Neural progenitor cell (in vitro differentiated cells): ENCODE data around the gene GTF3C2. TPM values are rescaled to one million over a fixed set of nuclear protein-coding genes. Genes with fewer than 3 reads are reported as not detected.
"Not testable (repeated sequence)": the region's sequence is repeated elsewhere in the genome, so short reads cannot be mapped to it uniquely, and the experiment has no call there.

ENCODE experiments used
- DNase-seq: peaks from one replicate; pipeline ENCODE4 v3.0.0-alpha.2; 2016; ENCODE audit warnings: low spot score
- H2AFZ ChIP-seq: fragments of 200-600 bp; sonication (generic); replicated peaks from 2 replicates; pipeline ENCODE4 v1.6.1; 2016; ENCODE audit warnings: antibody characterized with exemption
- H3F3A ChIP-seq: fragments of 200-600 bp; sonication (generic); 2 replicates; pipeline ENCODE4 v1.6.1; 2016; ENCODE audit warnings: antibody characterized with exemption, low read depth
- H3K27ac ChIP-seq: fragments of 200-600 bp; sonication (generic); 2 replicates; pipeline ENCODE4 v1.5.1; 2016; ENCODE audit warnings: mild to moderate bottlenecking
- H3K27me3 ChIP-seq: fragments of 200-600 bp; sonication (generic); 2 replicates; pipeline ENCODE4 v1.6.1; 2016; ENCODE audit warnings: mild to moderate bottlenecking, moderate library complexity
- H3K36me3 ChIP-seq: fragments of 200-600 bp; sonication (generic); 2 replicates; pipeline ENCODE4 v1.5.1; 2016
- H3K4me1 ChIP-seq: fragments of 200-600 bp; sonication (generic); 2 replicates; pipeline ENCODE4 v1.6.1; 2016; ENCODE audit warnings: mixed run types
- H3K4me2 ChIP-seq: fragments of 200-600 bp; sonication (generic); 2 replicates; pipeline ENCODE4 v1.6.1; 2016
- H3K4me3 ChIP-seq: fragments of 200-600 bp; sonication (generic); 2 replicates; pipeline ENCODE4 v1.5.1; 2016
- H3K79me2 ChIP-seq: fragments of 200-600 bp; sonication (generic); 2 replicates; pipeline ENCODE4 v1.6.1; 2016; ENCODE audit warnings: low read depth
- H3K9ac ChIP-seq: fragments of 200-600 bp; sonication (generic); 2 replicates; pipeline ENCODE4 v1.6.1; 2016
- H3K9me3 ChIP-seq: fragments of 200-600 bp; sonication (generic); 2 replicates; pipeline ENCODE4 v1.5.1; 2016; ENCODE audit warnings: low read depth
- H4K20me1 ChIP-seq: fragments of 200-600 bp; sonication (generic); 2 replicates; pipeline ENCODE4 v1.6.1; 2016; ENCODE audit warnings: low read depth
- H3K27ac Mint-ChIP-seq: 3 replicates; pipeline ENCODE4 v1.8.0; 2021; ENCODE audit warnings: mixed read lengths
- H3K27me3 Mint-ChIP-seq: 2 replicates; pipeline ENCODE4 v1.8.0; 2022; ENCODE audit warnings: low read depth, mild to moderate bottlenecking, inconsistent platforms, moderate library complexity, mixed read lengths; ENCODE audit not compliant: insufficient read depth
- H3K36me3 Mint-ChIP-seq: 3 replicates; pipeline ENCODE4 v1.8.0; 2021; ENCODE audit warnings: mixed read lengths
- H3K4me1 Mint-ChIP-seq: 3 replicates; pipeline ENCODE4 v1.8.0; 2021; ENCODE audit warnings: mixed read lengths
- H3K4me3 Mint-ChIP-seq: 3 replicates; pipeline ENCODE4 v1.8.0; 2021; ENCODE audit warnings: mild to moderate bottlenecking, moderate library complexity, mixed read lengths
- H3K9me3 Mint-ChIP-seq: 3 replicates; pipeline ENCODE4 v1.8.0; 2020; ENCODE audit warnings: mixed read lengths
- CTCF ChIP-seq: fragments of 200-600 bp; sonication (generic); IDR thresholded peaks from 2 replicates; pipeline ENCODE4 v1.5.1; 2017; ENCODE audit warnings: antibody characterized with exemption, mild to moderate bottlenecking
- EZH2 ChIP-seq: fragments of 200-600 bp; sonication (generic); IDR thresholded peaks from 2 replicates; pipeline ENCODE4 v1.6.1; 2017; ENCODE audit warnings: antibody characterized with exemption, mild to moderate bottlenecking, moderate library complexity
- EZH2phosphoT487 ChIP-seq: fragments of 200-600 bp; sonication (generic); IDR thresholded peaks from 2 replicates; pipeline ENCODE4 v1.6.1; 2017; ENCODE audit warnings: antibody characterized with exemption
- total RNA-seq: library from RNA; depleted of rRNA; stranded (reverse); fragments of >200 nt; gene quantifications from 2 replicates; pipeline ENCODE4 v1.2.3, GENCODE V29; 2015; ENCODE audit warnings: low replicate concordance

The GTF3C2 gene
- total RNA-seq, 1 donor from 2014 or later, result 57.3 TPM

- TF ChIP-seq EZH2 (no peak), CTCF (no peak), EZH2phosphoT487 (no peak)
- H2AFZ ChIP-seq, result peak within 1 kb of the TSS; percentile 89
- H3K9me3 Mint-ChIP-seq, result no peaks in the 10 kb centered on the region
Measured at GRCh38 chr2:27322766-27323595, 33.6 kb downstream of the GTF3C2 start, which contains the start of gene MPV17. MPV17 (minus strand) TSS chr2:27323097; CDS start chr2:27322517, 580 bp downstream.

GRCh38 chr2:27322301-27322765 is 34.2 kb downstream of the GTF3C2 start:
- Mint-ChIP-seq H3K4me1 (peaks cover 9% of the 10 kb centered on the region), H3K9me3 (no peaks in the 10 kb centered on the region), H3K27me3 (peaks cover 6% of the 10 kb centered on the region), H3K27ac (no peak overlapping the region), H3K4me3 (peak overlapping the region; percentile 95), H3K36me3 (peaks cover 11% of the 10 kb centered on the region)
- Histone ChIP-seq H3K4me1 (no peaks in the 10 kb centered on the region), H3K27me3 (no peaks in the 10 kb centered on the region), H3F3A (peaks cover 26% of the 10 kb centered on the region), H4K20me1 (no peaks in the 10 kb centered on the region), H3K4me3 (peak overlapping the region; percentile 80), H3K36me3 (no peaks in the 10 kb centered on the region), H3K27ac (no peak overlapping the region), H3K9ac (peak overlapping the region; percentile 97), H3K79me2 (peaks cover 11% of the 10 kb centered on the region), H3K4me2 (peak overlapping the region; percentile 93), H3K9me3 (no peaks in the 10 kb centered on the region), H2AFZ (peak overlapping the region; percentile 27)
- TF ChIP-seq EZH2phosphoT487 (no peak), CTCF (no peak), EZH2 (no peak)
- DNase-seq, result no peak

More at GRCh38 chr2:27322766-27323595, 33.6 kb downstream of the GTF3C2 start, which contains the start of gene MPV17:
- Mint-ChIP-seq H3K27me3 (peaks cover 6% of the 10 kb centered on the region), H3K36me3 (peaks cover 14% of the 10 kb centered on the region), H3K27ac (peak within 1 kb of the TSS; percentile 98), H3K4me3 (peak within 1 kb of the TSS; percentile 95), H3K4me1 (peaks cover 9% of the 10 kb centered on the region)
- Histone ChIP-seq H4K20me1 (no peaks in the 10 kb centered on the region), H3K27ac (peak within 1 kb of the TSS; percentile 40), H3K79me2 (peaks cover 11% of the 10 kb centered on the region), H3K4me3 (peak within 1 kb of the TSS; percentile 80), H3K36me3 (peaks cover 2% of the 10 kb centered on the region), H3K9me3 (no peaks in the 10 kb centered on the region), H3K27me3 (no peaks in the 10 kb centered on the region), H3K4me1 (no peaks in the 10 kb centered on the region), H3K4me2 (peak within 1 kb of the TSS; percentile 93), H3K9ac (peak within 1 kb of the TSS; percentile 97), H3F3A (peaks cover 26% of the 10 kb centered on the region)
- peak; percentile 93 for DNase-seq

GRCh38 chr2:27320958-27321543 is 35.5 kb downstream of the GTF3C2 start:
- TF ChIP-seq CTCF (peak; percentile 26), EZH2phosphoT487 (no peak)
- no peak overlapping the region for H3K4me3 ChIP-seq
- no peaks in the 10 kb centered on the region for H3K9me3 ChIP-seq
- peaks cover 9% of the 10 kb centered on the region for H3K4me1 Mint-ChIP-seq
- peaks cover 4% of the 10 kb centered on the region for H3K36me3 Mint-ChIP-seq
- peaks cover 11% of the 10 kb centered on the region for H3K79me2 ChIP-seq
- H3K4me1 ChIP-seq, result no peaks in the 10 kb centered on the region
- H3K9ac ChIP-seq, result no peak overlapping the region
- H3K4me3 Mint-ChIP-seq, result peak overlapping the region; percentile 95
- H3K27ac ChIP-seq, result no peak overlapping the region
- DNase-seq, result peak; percentile 19
- H3F3A ChIP-seq, result peaks cover 23% of the 10 kb centered on the region
- H3K36me3 ChIP-seq, result no peaks in the 10 kb centered on the region
- no peak overlapping the region for H3K4me2 ChIP-seq
- peaks cover 4% of the 10 kb centered on the region for H3K27me3 Mint-ChIP-seq
- no peaks in the 10 kb centered on the region for H4K20me1 ChIP-seq
- H2AFZ ChIP-seq, result no peak overlapping the region
- no peaks in the 10 kb centered on the region for H3K9me3 Mint-ChIP-seq
- H3K27ac Mint-ChIP-seq, result no peak overlapping the region
- H3K27me3 ChIP-seq, result no peaks in the 10 kb centered on the region

- not testable (repeated sequence) for H2AFZ ChIP-seq, H4K20me1 ChIP-seq, H3K9ac ChIP-seq, H3K27ac Mint-ChIP-seq, H3K27me3 ChIP-seq, H3K9me3 ChIP-seq, DNase-seq, H3K9me3 Mint-ChIP-seq, H3K27ac ChIP-seq, H3K4me1 Mint-ChIP-seq, H3K4me3 ChIP-seq, H3K4me2 ChIP-seq, H3K36me3 Mint-ChIP-seq, H3K4me3 Mint-ChIP-seq, H3K4me1 ChIP-seq, H3K27me3 Mint-ChIP-seq, H3K36me3 ChIP-seq
- peaks cover 11% of the 10 kb centered on the region for H3K79me2 ChIP-seq
- H3F3A ChIP-seq, result peaks cover 11% of the 10 kb centered on the region
Measured at GRCh38 chr2:27319839-27320238, 36.7 kb downstream of the GTF3C2 start.
